Mesenchymal stem cell (in vitro differentiated cells and primary cell): Measurements from ENCODE around the gene RALY.

Source experiments
- DNase-seq: peaks from one replicate; pipeline ENCODE4 v3.0.0-alpha.2; 2013
- H2AFZ ChIP-seq: one replicate; pipeline ENCODE4 v1.6.1; 2013; ENCODE audit warnings: low read depth, mild to moderate bottlenecking, control low read depth, inconsistent platforms, low read length, moderate library complexity
- H2AK5ac ChIP-seq: 2 replicates; pipeline ENCODE4 v1.6.1; 2013; ENCODE audit warnings: low read length, moderate library complexity, mild to moderate bottlenecking, inconsistent platforms; ENCODE audit not compliant: severe bottlenecking
- H2BK120ac ChIP-seq: one replicate; pipeline ENCODE4 v1.6.1; 2013; ENCODE audit warnings: low read depth, mild to moderate bottlenecking, inconsistent platforms, low read length, moderate library complexity
- H2BK12ac ChIP-seq, 2 experiments: one replicate each; pipeline ENCODE4 v1.6.1; 2013; ENCODE audit warnings: inconsistent platforms in 2 of 2, low read length in 2 of 2, mild to moderate bottlenecking in 2 of 2, moderate library complexity in 2 of 2, control low read depth in 1 of 2
- H2BK15ac ChIP-seq: one replicate; pipeline ENCODE4 v1.6.1; 2013; ENCODE audit warnings: mild to moderate bottlenecking, low read depth, inconsistent platforms; ENCODE audit not compliant: poor library complexity, severe bottlenecking
- H2BK5ac ChIP-seq: 2 replicates; pipeline ENCODE4 v1.6.1; 2013; ENCODE audit warnings: low read depth, mild to moderate bottlenecking, low read length, control low read depth, inconsistent platforms; ENCODE audit not compliant: poor library complexity, severe bottlenecking
- H3K14ac ChIP-seq, 2 experiments: one replicate each; pipeline ENCODE4 v1.6.1; 2013; ENCODE audit warnings: inconsistent platforms in 2 of 2, low read length in 2 of 2, control low read depth in 1 of 2, mild to moderate bottlenecking in 1 of 2, moderate library complexity in 1 of 2
- H3K18ac ChIP-seq, 2 experiments: one replicate each; pipeline ENCODE4 v1.6.1; 2013; ENCODE audit warnings: inconsistent platforms in 2 of 2, low read length in 2 of 2, control low read depth in 1 of 2, low read depth in 1 of 2, mild to moderate bottlenecking in 1 of 2
- H3K23ac ChIP-seq, 2 experiments: one replicate each; pipeline ENCODE4 v1.6.1; 2013; ENCODE audit warnings: inconsistent platforms in 2 of 2, low read length in 2 of 2, mild to moderate bottlenecking in 2 of 2, moderate library complexity in 2 of 2, control low read depth in 1 of 2
- H3K27ac ChIP-seq: 2 replicates; pipeline ENCODE4 v1.5.1; 2013; ENCODE audit warnings: mild to moderate bottlenecking, moderate library complexity, low read length, control low read depth, inconsistent platforms; ENCODE audit not compliant: poor library complexity, severe bottlenecking
- H3K27me3 ChIP-seq, 2 experiments: 2 replicates each; pipeline versions ENCODE4 v1.6.1 to v1.7.0; 2013; ENCODE audit warnings: low read length in 2 of 2, mild to moderate bottlenecking in 2 of 2, moderate library complexity in 2 of 2, control low read depth in 1 of 2, inconsistent platforms in 1 of 2; ENCODE audit not compliant: control insufficient read depth in 1 of 2, insufficient read depth in 1 of 2
- H3K36me3 ChIP-seq, 2 experiments: 2 replicates each; pipeline versions ENCODE4 v1.6.1 to v1.7.0; 2013; ENCODE audit warnings: low read length in 2 of 2, control low read depth in 1 of 2, inconsistent platforms in 1 of 2, low read depth in 1 of 2, mild to moderate bottlenecking in 1 of 2; ENCODE audit not compliant: insufficient read depth in 2 of 2, control insufficient read depth in 1 of 2
- H3K4ac ChIP-seq, 2 experiments: one replicate each; pipeline ENCODE4 v1.6.1; 2013; ENCODE audit warnings: inconsistent platforms in 2 of 2, low read length in 2 of 2, mild to moderate bottlenecking in 2 of 2, moderate library complexity in 2 of 2, control low read depth in 1 of 2, low read depth in 1 of 2
- H3K4me1 ChIP-seq: 2 replicates; pipeline ENCODE4 v1.6.1; 2013; ENCODE audit warnings: low read depth, low read length, control low read depth; ENCODE audit not compliant: control insufficient read depth, insufficient read depth
- H3K4me2 ChIP-seq: 2 replicates; pipeline ENCODE4 v1.6.1; 2013; ENCODE audit warnings: low read length, mild to moderate bottlenecking, inconsistent platforms; ENCODE audit not compliant: poor library complexity, severe bottlenecking
- H3K4me3 ChIP-seq, 2 experiments: 2 replicates each; pipeline versions ENCODE4 v1.5.1 to v1.7.0; 2013; ENCODE audit warnings: low read length in 2 of 2, mild to moderate bottlenecking in 2 of 2, control low read depth in 1 of 2, low read depth in 1 of 2; ENCODE audit not compliant: insufficient read depth in 1 of 2
- H3K79me1 ChIP-seq: replicated peaks from 2 replicates; pipeline ENCODE4 v1.6.1; 2013; ENCODE audit warnings: mild to moderate bottlenecking, control low read depth, low read length, inconsistent platforms; ENCODE audit not compliant: poor library complexity, severe bottlenecking
- H3K9ac ChIP-seq: 2 replicates; pipeline ENCODE4 v1.7.0; 2013; ENCODE audit warnings: mild to moderate bottlenecking, low read length, moderate library complexity
- H3K9me3 ChIP-seq: 2 replicates; pipeline ENCODE4 v1.7.0; 2013; ENCODE audit warnings: mild to moderate bottlenecking, low read length; ENCODE audit not compliant: control insufficient read depth
- H4K8ac ChIP-seq: one replicate; pipeline ENCODE4 v1.6.1; 2013; ENCODE audit warnings: inconsistent platforms, mild to moderate bottlenecking, low read length, moderate library complexity
- H4K91ac ChIP-seq: one replicate; pipeline ENCODE4 v1.6.1; 2013; ENCODE audit warnings: mild to moderate bottlenecking, low read length, inconsistent platforms
- WGBS: methylation state at CpG from one replicate; pipeline ENCODE4 v1.1.7; 2013; ENCODE audit warnings: mixed read lengths; 5-methylcytosine and 5-hydroxymethylcytosine counted together

Gene RALY

GRCh38 chr20:34010405-34010931 lies 16.8 kb downstream of the RALY start:
- Histone ChIP-seq H3K23ac (no peak overlapping the region), H2BK12ac (no peak overlapping the region), H2BK5ac (no peak overlapping the region), H3K14ac (no peak overlapping the region), H3K27me3 (no peaks in the 10 kb centered on the region), H3K9ac (no peak overlapping the region), H2AK5ac (no peak overlapping the region), H4K8ac (no peak overlapping the region), H3K79me1 (peaks cover 22% of the 10 kb centered on the region), H3K27ac (no peak overlapping the region), H3K4me3 (no peak overlapping the region), H2AFZ (no peak overlapping the region), H3K4ac (no peak overlapping the region), H3K9me3 (no peaks in the 10 kb centered on the region), H3K4me1 (peaks cover 3% of the 10 kb centered on the region), H3K18ac (no peak overlapping the region), H2BK15ac (no peak overlapping the region), H3K36me3 (peaks cover 0 to 6% of the 10 kb centered on the region in 2 experiments), H2BK120ac (no peak overlapping the region), H3K4me2 (no peak overlapping the region), H4K91ac (no peak overlapping the region)
- DNase-seq: peak; percentile 26
- 98% methylated on average over 3 of the region's 3 CpGs for WGBS

GRCh38 chr20:34011275-34011674 lies 17.6 kb downstream of the RALY start:
- Histone ChIP-seq H3K23ac (no peak overlapping the region), H3K14ac (no peak overlapping the region), H2BK5ac (no peak overlapping the region), H2BK15ac (no peak overlapping the region), H4K91ac (no peak overlapping the region), H4K8ac (no peak overlapping the region), H3K4ac (no peak overlapping the region), H3K9ac (no peak overlapping the region), H2BK12ac (no peak overlapping the region), H3K4me1 (peaks cover 3% of the 10 kb centered on the region), H3K79me1 (peaks cover 28% of the 10 kb centered on the region), H3K27ac (no peak overlapping the region), H2AK5ac (no peak overlapping the region), H3K18ac (no peak overlapping the region), H2BK120ac (no peak overlapping the region), H3K4me2 (no peak overlapping the region), H3K9me3 (no peaks in the 10 kb centered on the region), H3K4me3 (no peak overlapping the region), H2AFZ (no peak overlapping the region), H3K36me3 (peaks cover 0 to 6% of the 10 kb centered on the region in 2 experiments), H3K27me3 (no peaks in the 10 kb centered on the region)
- no peak for DNase-seq
- WGBS: no CpG with 5 or more reads among the region's 1 CpG

GRCh38 chr20:34012330-34012729 lies 18.6 kb downstream of the RALY start:
- Histone ChIP-seq H2AFZ (no peak overlapping the region), H3K36me3 (peaks cover 0 to 6% of the 10 kb centered on the region in 2 experiments), H3K23ac (no peak overlapping the region), H2BK5ac (no peak overlapping the region), H3K9me3 (no peaks in the 10 kb centered on the region), H3K79me1 (peaks cover 27% of the 10 kb centered on the region), H4K8ac (no peak overlapping the region), H2BK15ac (no peak overlapping the region), H2AK5ac (no peak overlapping the region), H3K4me2 (no peak overlapping the region), H2BK120ac (no peak overlapping the region), H3K14ac (no peak overlapping the region), H3K27me3 (no peaks in the 10 kb centered on the region), H3K4me1 (peaks cover 4% of the 10 kb centered on the region), H4K91ac (no peak overlapping the region), H2BK12ac (no peak overlapping the region), H3K27ac (no peak overlapping the region), H3K18ac (no peak overlapping the region), H3K4me3 (no peak overlapping the region), H3K4ac (no peak overlapping the region), H3K9ac (no peak overlapping the region)
- DNase-seq: no peak
- 94% methylated on average over 5 of the region's 5 CpGs for WGBS

GRCh38 chr20:34012735-34013134 lies 19.0 kb downstream of the RALY start:
- Histone ChIP-seq H3K9me3 (no peaks in the 10 kb centered on the region), H3K36me3 (peaks cover 0 to 6% of the 10 kb centered on the region in 2 experiments), H2BK5ac (no peak overlapping the region), H3K4me3 (no peak overlapping the region), H3K9ac (no peak overlapping the region), H3K4me2 (no peak overlapping the region), H3K27ac (no peak overlapping the region), H2BK15ac (no peak overlapping the region), H3K14ac (no peak overlapping the region), H2AFZ (no peak overlapping the region), H3K79me1 (peaks cover 26% of the 10 kb centered on the region), H2BK12ac (no peak overlapping the region), H3K27me3 (no peaks in the 10 kb centered on the region), H4K8ac (no peak overlapping the region), H4K91ac (no peak overlapping the region), H3K23ac (no peak overlapping the region), H3K18ac (no peak overlapping the region), H2BK120ac (no peak overlapping the region), H3K4me1 (peaks cover 7% of the 10 kb centered on the region), H3K4ac (no peak overlapping the region), H2AK5ac (no peak overlapping the region)
- WGBS: 97% methylated on average over 1 of the region's 3 CpGs
- no peak for DNase-seq
